Stimulated activated CD4-positive, alpha-beta T cell treated with anti-CD3 and anti-CD28 coated beads, TNF-alpha, amount 100 ng/mL, for 48 hours (primary cell): ENCODE data around the gene SLC23A1.
A peak's percentile ranks its signal among the peaks of the same experiment; 100 is the strongest.
"Not testable (repeated sequence)": the region's sequence is repeated elsewhere in the genome, so short reads cannot be mapped to it uniquely, and the experiment has no call there.

Experiments
- DNase-seq, 3 donors: peaks; one replicate each; pipeline ENCODE4 v3.0.0-alpha.2; 2020; ENCODE audit warnings: low read depth in 3 of 3

The SLC23A1 gene

DNA sequence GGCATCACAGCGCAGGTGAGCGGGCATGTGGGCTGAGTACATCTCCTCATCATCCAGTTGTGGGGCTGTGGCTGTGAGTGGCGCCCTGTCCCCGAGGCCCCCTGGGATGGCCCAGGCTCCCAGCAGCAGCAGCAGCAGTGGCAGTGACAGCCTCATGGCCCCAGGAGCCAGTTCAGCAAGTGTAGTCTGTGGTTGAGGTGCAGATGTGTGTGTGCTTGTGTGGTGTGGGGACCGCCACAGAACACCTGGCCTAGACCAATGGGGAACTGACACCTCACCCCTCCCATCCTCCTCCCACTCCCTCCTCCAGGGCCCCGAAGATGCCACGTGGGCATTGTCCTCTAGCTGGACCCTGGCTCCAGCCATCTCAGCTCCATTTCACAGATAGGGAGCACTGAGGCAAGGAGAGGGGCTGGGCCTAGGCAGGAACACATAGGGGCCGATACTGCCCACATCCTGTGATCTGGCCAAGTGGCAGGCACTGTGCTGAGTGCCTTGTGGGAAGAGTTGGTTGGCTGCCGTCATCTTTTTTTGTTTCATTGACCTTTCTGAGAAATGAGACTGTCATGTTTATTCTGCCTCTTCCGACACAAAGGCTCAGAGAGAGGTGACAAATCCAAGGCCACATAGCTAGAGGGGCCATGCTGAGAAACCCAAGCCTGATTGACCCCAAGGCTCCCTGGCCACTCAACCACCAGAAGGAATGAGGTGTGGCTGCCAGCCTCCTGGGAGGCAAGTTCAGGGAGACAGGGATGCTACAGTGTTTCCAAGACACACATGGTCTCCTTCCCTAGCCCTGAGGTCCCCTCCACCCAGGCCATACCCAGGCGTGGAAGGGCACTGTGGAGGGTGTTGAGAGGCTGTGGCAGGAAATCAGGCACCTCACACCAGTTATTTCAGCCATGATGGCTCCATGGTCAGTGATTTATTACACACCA, 6.9 kb upstream of the SLC23A1 start, which contains the start of gene MZB1:
TSS of gene MZB1 (minus strand) at position 213 of the 938 bp plus-strand sequence. CDS start at position 156, 57 bp downstream.
- peak in 1 of 3 donors; percentile 40 for DNase-seq

DNA sequence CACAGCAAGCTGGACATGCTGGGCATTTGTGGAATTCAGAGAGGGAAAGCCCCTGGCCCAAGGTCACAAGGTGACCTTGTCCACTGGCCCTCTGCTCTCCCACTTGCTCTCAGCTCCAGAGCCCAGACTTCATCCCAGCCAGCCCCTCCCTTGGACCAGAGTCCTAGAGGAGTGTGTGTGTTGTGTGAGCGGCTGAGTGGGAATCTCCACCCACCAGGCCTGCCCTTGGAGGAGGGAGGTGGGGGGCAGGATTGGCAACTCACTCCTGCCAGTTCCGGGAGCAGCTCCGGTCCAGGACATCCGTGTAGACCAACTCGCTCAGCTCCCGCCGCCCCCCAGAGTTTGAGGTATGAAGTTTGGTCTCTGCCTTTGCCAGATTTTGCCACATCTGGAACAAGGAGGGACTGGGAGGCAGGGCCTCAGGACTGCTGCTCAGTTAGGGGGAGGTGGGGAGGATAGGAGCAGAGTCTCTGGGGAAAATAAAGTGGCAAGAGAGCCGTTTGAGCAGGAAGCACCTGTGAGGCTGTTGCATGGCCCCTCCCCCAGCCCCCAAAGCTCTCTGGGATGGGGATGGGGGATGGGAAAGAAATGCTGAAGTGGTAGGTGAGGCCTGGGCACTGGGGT, 5.2 kb upstream of the SLC23A1 start:
- DNase-seq = no peak

DNA sequence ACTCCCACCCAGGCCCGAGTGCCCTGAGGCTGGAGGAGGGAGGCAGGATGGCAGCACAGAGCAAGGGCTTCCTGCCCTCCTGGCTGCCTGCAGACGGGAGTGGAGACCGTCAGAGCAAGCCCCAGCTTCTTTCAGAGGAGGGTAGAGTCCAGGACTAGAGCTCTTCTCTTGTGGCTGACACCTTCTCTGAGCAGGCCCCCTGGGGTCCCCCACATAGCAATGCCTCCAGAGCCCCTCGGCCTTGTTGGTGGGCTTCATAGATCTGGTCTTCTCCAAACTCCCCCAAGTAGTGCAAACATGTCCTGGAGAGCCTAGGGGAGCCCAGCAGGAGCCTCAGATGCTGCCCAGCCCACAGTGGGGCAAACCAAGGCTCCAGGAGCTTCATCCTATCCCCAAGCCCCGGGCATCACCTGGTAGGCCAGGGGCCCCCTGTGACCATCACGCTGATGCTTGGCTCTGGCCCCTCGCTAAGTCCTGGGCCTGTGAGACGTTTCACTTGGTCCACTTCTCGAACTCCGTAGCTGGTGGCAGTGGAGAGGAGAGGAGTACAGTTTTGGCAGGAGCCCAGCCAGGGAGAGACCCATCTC, 4.6 kb upstream of the SLC23A1 start:
- DNase-seq = no peak

DNA sequence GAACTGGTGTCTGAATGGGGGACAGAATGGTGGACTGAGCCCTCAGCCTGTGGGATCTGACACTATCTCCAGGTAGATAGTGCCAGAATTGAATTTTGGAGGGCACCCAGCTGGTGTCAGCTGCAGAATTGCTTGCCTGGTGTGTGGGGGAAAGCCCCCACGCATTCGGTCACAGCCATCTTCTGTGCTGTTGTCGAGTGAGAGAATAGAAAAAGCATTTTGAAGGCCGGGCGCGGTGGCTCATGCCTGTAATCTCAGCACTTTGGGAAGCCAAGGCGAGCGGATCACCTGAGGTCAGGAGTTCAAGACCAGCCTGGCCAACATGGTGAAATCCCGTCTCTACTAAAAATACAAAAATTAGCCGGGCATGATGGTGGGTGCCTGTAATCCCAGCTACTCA, 3.9 kb upstream of the SLC23A1 start:
- not testable (repeated sequence) for DNase-seq

DNA sequence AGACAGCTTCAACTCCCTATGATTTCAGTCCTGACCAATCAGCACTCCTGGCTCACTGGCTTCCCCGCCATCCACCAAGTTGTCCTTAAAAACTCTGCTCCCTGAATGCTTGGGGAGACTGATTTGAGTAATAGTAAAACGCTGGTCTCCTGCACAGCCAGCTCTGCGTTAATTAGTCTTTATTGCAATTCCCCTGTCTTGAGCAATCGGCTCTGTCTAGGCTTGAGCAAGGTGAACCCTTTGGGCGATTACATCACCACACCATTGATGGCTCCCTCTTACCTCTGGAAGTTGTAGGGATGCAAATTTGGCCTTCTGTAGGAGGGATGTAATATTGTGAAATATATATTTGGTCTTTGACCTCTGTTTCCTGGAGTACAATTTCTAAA, 2.9 kb upstream of the SLC23A1 start:
- no peak for DNase-seq

DNA sequence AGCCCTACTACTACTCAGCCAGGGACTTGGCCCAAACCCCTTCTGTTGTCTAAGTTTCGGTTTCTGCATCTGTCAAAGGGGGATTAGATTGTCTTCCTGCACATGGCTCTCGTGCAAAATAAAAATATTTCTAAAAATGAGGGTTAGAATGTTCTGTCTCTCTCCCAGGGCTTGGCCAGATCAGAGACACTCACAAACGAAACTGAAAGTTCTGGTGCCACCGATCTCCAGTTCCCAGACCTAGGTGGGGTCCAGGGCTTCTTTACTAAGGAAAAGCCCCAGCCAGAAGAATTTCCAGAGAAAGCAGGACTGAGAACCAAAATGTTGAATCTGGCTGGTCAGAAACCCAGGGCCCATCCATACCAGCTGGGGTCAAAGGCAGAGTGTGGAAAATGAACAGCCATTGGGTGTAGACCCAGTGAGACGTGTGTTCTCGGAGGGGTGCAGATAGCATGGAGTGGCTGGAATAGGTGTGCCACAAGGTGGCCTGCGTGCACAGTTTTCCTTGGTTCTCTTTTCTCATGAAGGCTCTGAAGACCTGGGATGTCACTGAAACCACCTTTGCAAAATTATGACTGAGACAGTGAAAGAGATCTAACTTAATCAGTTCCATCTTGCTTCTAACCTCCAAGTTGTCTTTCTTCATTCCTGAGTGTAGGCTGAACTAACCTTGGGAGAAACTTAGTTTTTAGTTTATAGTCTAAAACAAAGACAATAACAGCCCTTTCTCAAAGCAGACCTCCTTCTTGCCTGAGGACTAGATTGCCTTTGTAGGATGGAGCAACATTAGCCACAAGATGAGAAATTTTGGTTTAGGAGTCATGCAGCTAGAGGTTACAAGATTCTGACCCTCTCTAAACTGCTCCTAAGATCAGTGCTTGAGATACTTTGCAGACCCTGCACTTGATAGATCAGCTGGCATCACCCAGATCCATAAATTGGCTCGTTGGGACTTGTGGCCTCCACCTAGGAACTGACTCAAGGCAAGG, 2.3 kb upstream of the SLC23A1 start:
- DNase-seq = no peak

DNA sequence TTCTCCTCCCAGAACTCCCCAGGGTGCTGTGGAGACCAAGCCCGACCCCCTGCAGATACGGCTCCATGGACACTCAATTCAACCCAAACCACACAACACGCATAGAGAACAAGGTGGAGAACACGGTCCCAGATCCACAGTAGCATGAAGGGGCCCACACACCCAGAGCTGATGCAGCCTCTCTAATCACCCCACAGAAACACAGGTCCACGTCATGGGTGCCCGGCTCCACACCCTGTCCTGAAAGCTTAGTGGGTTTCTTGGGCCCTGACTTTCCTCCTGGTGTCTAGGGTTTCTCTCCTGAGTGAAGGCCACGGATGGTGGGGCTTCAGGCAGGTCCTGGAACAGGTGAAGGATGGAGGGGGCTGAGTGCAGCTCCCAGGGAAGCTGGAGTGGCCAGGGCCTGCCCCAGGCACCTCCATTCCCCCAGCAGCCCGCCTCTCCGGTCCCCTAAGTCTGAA, 1.5 kb upstream of the SLC23A1 start:
- no peak for DNase-seq

DNA sequence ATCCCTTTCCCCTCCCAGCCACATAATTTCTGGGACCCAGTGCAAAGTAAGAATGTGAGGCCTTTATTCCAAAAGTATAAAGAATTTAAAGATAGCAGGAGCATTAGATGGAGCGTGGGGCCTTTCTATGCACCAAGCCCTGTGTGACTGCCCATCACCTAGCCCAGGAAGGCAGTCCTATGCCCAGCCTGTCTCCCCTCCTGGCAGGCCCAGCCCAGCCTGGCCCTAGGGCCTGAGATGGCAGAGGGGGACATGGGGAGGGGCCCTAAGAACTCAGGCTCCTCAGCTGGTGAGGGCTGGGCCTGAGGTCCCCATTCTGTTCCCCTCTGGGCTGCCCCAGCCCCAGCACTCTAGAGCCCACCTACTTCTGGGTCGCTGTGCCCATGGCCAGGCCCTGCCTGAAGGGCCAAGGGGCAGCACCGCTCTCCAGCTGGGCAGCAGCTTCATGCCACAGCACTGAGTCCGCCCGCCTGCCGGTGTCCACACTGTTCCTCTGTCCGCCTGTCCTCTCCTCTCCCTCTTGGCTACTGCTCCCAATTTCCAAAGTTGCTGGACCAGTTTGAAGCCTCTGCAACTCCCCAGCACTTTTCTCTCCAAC, 995 bp upstream of the SLC23A1 start:
- no peak for DNase-seq

DNA sequence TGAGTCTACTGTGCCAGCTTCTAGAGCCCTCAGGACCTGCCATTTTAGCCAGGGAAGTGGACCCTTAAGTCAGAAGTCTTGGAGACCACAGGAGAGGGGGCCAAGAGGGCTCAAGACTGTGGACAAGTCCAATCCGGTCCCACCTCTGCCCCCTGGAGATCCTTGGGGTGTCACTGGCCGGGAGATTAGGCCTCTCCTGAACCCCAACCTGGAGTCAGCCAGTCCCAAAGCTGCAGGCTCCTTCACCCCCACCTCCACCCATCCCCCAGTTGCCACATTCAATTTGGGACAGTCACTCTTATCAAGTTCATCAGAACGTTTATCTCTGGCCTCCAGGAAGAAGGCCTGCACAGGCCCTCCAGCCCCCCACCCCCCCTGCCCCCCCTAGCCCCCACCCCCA, 290 bp downstream of the SLC23A1 start:
- no peak for DNase-seq

DNA sequence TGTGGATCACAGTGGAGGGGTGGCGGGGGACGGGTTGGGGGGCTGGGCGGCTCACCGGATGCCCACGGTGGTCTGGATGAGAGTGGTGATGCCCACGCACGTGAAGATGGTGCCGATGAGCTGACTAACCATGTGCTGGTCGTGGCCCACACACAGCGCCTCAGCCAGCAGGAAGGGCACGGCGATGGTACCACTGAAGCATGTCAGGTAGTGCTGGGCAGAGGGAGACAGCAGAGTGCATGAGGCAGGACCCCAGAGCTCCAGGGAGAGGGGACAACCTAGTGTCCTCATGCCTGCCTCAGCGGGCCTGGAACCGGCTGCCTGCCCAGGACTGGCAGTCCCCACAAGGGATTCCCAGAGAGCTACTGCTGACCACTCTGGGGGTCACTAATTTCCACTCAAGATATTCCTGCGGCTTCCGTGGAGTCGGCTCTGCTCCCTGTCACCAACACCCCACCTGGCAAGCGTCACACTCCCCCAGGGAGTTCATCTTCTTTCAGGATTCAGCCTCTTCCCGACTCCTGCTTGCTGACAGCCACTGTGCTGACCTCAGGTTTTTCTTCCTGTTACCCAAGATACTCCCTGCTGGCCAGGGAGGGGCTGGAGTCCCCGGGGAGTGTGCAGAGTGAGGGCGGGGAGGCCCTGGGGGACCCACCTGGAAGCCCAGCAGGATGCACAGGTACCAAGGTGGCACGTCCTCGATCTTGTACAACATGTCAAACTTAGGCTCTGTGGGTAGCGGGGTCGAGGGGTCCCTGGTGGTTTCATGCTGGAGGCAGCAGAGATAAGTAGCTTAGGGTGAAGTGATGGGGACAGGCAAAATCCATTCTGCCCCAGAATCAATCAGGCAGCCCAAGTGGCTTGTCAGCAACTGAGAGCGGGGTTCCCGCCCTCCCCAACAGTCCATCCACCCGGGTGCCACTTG, 998 bp downstream of the SLC23A1 start:
- no peak for DNase-seq

DNA sequence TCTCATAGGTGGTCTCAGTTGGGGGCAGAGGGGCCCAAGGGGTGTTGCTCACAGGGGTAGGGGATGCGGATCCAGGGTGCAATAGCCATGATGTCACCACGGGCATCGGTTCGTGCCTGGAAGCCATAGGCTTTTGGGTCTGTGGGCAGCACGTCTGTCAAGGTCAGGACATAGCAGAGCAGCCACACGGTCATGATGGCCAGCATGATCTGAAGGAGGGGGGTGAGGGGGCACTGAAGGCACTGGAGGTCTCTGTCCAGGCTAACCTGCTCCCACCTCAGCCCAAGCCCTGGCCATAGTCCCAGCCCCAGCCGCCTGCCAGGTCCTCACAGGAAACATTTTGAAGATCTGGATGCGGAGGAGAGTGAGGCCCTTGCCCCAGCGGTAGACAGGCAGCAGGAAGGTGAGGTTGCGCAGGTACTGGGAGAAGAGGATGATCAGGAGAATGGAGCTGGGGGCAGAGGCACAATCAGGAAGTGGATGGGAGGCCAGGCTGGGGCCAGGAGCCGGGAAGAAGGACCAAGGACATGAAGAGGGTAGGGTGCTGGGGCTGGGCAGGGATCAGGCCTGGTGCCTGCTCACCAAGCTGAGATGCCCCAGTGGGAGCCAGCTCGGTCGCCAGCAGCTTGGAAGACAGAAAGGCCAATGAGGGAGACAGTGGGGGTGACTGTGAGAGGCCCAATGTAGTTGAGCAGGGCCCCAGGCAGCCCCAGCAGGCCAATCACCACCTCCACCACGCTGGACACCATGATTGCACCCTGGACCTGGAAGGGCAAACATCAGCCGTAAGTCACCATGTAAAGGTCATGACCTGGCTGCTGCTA, 3.3 kb downstream of the SLC23A1 start:
- no peak for DNase-seq

DNA sequence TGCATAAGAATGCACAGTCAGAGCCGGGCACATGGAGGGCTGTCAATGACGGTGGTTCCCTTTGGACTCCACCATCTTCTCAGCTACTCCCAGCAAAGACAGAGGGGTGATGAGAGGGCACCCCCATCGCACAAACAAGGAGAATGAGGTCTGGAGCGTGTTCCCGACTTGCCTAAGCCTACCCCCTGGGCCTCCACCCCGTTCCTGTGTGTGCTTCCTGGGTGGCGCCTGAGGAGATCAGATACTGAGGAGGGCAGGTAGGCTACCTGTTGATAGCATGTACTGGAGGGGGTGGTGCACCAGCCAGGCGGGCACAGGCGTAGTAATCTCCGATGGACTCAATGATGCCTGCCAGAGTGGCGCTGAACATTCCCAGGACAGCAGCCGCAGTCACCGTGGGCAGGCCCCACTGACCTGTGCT, 4.1 kb downstream of the SLC23A1 start:
- DNase-seq = no peak

DNA sequence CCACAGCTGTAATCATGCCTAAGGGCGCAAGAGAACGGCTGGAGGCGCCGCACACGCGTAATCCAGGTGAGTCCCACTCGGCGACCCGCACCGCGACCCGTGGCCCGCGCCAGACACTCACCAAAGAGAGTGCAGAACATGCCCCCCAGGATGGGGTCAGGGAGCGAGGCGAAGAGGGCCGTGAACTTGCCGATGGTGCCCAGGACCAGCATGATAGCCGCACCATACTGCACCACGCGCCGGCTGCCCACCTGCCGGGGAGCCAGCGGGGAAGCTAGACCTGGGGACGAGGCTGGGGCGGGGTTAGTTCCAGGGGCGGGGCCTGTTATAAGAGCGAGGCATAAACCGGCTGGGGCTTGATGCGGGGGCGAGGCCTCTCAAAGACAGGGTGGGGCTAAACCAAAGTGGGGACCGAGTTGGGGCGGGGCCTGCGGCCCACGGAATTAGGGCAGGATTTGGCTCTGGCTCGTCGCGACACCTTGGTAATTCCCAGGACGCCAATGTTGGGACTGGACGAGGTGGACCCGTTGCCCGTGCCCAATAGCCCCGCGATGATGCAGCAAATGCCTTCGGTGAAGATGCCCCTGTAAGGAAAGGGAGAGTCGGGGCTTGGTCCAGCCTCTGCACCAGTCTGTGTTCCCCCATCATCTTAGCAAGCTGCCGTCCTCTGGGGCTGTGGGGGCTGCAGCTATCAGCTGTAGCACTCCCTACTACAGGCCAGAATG, 4.8 kb downstream of the SLC23A1 start:
- no peak for DNase-seq

DNA sequence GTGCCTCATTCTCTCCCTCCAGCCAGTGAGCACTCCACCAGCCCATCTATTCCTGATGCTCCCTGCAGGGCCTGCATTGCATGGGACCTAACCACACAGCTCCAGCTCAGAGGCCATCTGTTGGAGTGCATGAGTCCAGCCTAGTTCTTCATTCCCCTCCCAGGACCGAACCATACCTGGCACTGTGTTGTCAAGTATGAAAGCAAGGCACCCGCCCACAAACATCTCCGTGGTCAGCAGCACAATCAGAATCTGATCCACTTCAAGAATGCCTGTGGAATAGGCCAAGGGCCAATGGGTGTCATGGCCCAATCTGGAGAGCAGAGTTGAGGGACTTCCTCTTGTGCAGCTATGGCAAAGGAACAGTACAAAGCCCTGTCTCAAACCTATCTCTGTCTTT, 5.9 kb downstream of the SLC23A1 start:
- no peak for DNase-seq

DNA sequence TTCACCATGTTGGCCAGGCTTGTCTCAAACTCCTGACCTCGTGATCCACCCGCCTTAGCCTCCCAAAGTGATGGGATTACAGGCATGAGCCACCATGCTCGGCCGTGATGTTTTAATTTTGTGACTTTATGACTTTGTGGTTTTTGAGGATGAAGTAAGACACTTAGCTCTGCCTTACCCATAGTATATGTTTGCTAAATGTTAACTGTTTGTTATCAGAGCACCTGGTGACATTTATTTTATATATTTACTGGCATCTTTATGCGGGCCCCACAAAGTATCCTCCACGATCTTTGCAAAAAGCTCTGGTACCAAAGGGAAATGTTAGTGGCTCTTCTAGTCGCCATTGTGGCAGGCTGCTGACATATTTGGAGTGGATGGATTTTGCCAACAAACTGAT, 6.7 kb downstream of the SLC23A1 start:
- no peak for DNase-seq

DNA sequence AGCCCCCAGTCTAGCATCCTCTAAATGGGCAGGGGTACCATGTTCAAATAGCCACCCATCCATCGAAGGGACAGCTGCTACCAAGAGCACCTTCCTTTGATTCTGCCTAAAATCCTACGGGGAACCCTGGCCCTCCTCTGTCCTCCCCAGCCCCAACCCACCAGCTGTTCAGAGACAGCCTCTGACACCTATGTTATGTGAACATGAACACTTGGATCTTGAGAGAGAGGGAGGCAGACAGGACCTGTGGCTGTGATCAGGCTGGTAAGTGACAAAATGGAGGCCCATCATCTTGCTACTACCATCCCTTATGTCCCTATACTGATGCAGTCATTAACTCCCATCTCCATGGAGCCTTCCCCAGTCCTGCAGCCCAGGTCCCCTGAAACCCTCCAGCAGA, 8.2 kb downstream of the SLC23A1 start:
- DNase-seq = no peak

DNA sequence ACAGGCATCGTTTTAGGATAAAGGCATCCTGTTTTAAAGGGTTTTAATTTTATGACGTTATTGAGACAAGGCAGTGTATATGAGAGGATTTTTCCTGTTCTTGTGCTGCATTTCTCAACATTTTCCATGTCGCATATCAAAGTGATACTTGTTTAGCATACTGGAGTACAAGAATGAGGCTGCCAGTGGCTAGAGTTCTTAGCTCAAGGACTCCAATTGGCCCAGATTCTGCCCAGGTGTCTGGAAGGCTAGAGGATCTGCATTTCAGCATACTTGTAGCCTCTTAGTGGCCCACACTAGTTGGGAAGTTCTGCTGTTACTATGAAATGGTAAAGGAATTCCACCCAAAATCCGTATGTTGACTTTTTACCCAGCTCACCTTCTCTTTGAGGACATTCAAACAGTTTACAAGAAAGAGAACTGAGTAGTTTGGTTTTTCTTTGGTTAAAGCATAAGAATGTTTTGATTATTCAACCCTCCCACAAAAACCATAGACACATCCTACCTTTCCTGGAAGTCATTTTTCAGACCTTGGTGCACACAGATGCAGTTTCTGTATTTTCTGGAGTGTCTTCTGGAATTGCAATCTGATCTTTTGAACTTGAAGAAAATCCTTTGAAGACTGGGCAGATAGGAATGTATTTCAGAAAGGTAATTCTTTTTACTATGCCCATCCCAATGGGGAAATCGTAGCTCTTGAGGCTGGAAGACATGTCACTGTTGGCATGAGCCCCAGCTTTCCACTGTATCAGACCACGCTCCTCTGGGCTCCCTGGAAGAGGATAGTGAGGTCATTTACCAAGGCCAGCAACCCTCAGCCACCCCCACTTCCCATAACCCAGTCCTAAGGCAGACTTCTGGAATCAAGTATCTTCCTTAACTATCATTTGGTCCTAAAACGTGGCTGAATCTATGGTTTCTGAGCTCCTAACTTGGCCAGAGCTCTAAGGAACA, 11.3 kb downstream of the SLC23A1 start:
- no peak for DNase-seq
